HepG2 (cell line): Measurements from ENCODE around the gene TFB1M. TPM values are rescaled to one million over a fixed set of nuclear protein-coding genes. Genes with fewer than 3 reads are reported as not detected.

ENCODE experiments used
- ATAC-seq: fragments of 200-7000 bp; cut with Tn5 transposase; 3 replicates; pipeline ENCODE4 v1.9.1; 2020; ENCODE audit warnings: mild to moderate bottlenecking, moderate library complexity
- BruUV-seq: library from RNA; stranded (reverse); fragments of 400-500 nt; replicated peaks from 2 replicates; lab custom pipeline; 2021; lab: Mats Ljungman, UMichigan
- CTCF ChIA-PET: fragments of 300-600 bp; formaldehyde crosslinking; extraction: SDS; loops from one replicate; lab custom pipeline; 2021; ENCODE audit warnings: low total read pairs, inconsistent platforms, low intra/inter-chr PET ratio; lab: Yijun Ruan, JAX
- POLR2A ChIA-PET: fragments of 350-600 bp; sonication (Branson Sonifier 250); formaldehyde crosslinking; loops from one replicate; lab custom pipeline; 2020; ENCODE audit warnings: antibody characterized with exemption, inconsistent platforms; lab: Yijun Ruan, JAX
- DNase-seq: peaks from one replicate; pipeline ENCODE4 v3.0.0-alpha.2; 2015; ENCODE audit warnings: low spot score
- FAIRE-seq: peaks from 3 replicates; lab custom pipeline; 2011; peaks lifted over from hg19 to GRCh38; lab: Jason Lieb, UNC
- H2AFZ ChIP-seq: one replicate; pipeline ENCODE4 v1.6.1; 2011; ENCODE audit warnings: low read length, inconsistent platforms
- H3K27ac ChIP-seq: fragments of 300-600 bp; 3 replicates; pipeline ENCODE4 v1.8.0; 2011; ENCODE audit warnings: mixed run types, mild to moderate bottlenecking, mixed read lengths, low read length, inconsistent platforms; ENCODE audit not compliant: insufficient read depth; ENCODE audit errors: extremely low read length
- H3K27me3 ChIP-seq, 2 experiments: fragments of 200-600 bp in 1 of 2; 2 replicates in 1 of 2; 3 replicates in 1 of 2; pipeline versions ENCODE4 v1.6.0 to v1.8.0; 2011; ENCODE audit warnings: low read length in 2 of 2, mild to moderate bottlenecking in 2 of 2, moderate library complexity in 2 of 2, inconsistent platforms in 1 of 2; ENCODE audit not compliant: insufficient read depth in 2 of 2, control insufficient read depth in 1 of 2
- H3K36me3 ChIP-seq, 2 experiments: fragments of 200-600 bp in 1 of 2; replicated peaks in 1 of 2; 2 replicates in 1 of 2; 3 replicates in 1 of 2; pipeline versions ENCODE4 v1.5.1 to v1.8.0; 2011; ENCODE audit warnings: low read length in 2 of 2, inconsistent platforms in 1 of 2; ENCODE audit not compliant: insufficient read depth in 2 of 2, control insufficient read depth in 1 of 2
- H3K4me1 ChIP-seq: 2 replicates; pipeline ENCODE4 v1.5.1; 2012; ENCODE audit warnings: low read length, inconsistent platforms; ENCODE audit not compliant: insufficient read depth
- H3K4me2 ChIP-seq: 2 replicates; pipeline ENCODE4 v1.6.0; 2011; ENCODE audit warnings: low read depth, low read length, inconsistent platforms
- H3K4me3 ChIP-seq, 3 experiments: fragments of 200-600 bp in 1 of 3; sonication (generic), shearing (Covaris generic) in 1 of 3; replicated peaks in 1 of 3; 2 replicates each; pipeline ENCODE4 v1.5.1; 2011 to 2016; ENCODE audit warnings: low read length in 3 of 3, inconsistent platforms in 2 of 3, low read depth in 2 of 3, mild to moderate bottlenecking in 2 of 3, control low read depth in 1 of 3, mixed read lengths in 1 of 3; ENCODE audit not compliant: insufficient read depth in 1 of 3
- H3K79me2 ChIP-seq: one replicate; pipeline ENCODE4 v1.6.1; 2011; ENCODE audit warnings: low read length, inconsistent platforms; ENCODE audit not compliant: insufficient read depth
- H3K9ac ChIP-seq: 2 replicates; pipeline ENCODE4 v1.6.0; 2011; ENCODE audit warnings: mild to moderate bottlenecking, low read depth, low read length, inconsistent platforms; ENCODE audit not compliant: insufficient read depth
- H3K9me3 ChIP-seq: 2 replicates; pipeline ENCODE4 v1.5.1; 2012; ENCODE audit warnings: mild to moderate bottlenecking, low read length
- H4K20me1 ChIP-seq: 2 replicates; pipeline ENCODE4 v1.6.0; 2011; ENCODE audit warnings: inconsistent platforms, mild to moderate bottlenecking, low read length, moderate library complexity; ENCODE audit not compliant: insufficient read depth
- AGO2 ChIP-seq: fragments of 200-400 bp; formaldehyde crosslinking; optimal IDR thresholded peaks from 2 replicates; pipeline ENCODE3; 2017; ENCODE audit warnings: mild to moderate bottlenecking, low read depth, low read length, moderate library complexity
- ETV6 ChIP-seq: sonication (generic); formaldehyde crosslinking; conservative IDR thresholded peaks from 2 replicates; pipeline ENCODE4 v1.4.0; 2020; ENCODE audit warnings: missing genetic modification reagents
- FOXA3 ChIP-seq: IDR thresholded peaks from 2 replicates; pipeline ENCODE4 v1.6.1; 2016; ENCODE audit warnings: missing genetic modification reagents, missing compliant biosample characterization
- HHEX ChIP-seq: IDR thresholded peaks from 2 replicates; pipeline ENCODE4 v1.6.1; 2016; ENCODE audit warnings: control low read depth
- MLLT10 ChIP-seq: sonication (generic); formaldehyde crosslinking; IDR thresholded peaks from 2 replicates; pipeline ENCODE4 v1.4.0; 2020; ENCODE audit warnings: missing genetic modification reagents
- NFE2 ChIP-seq: sonication (generic); formaldehyde crosslinking; IDR thresholded peaks from 2 replicates; pipeline ENCODE4 v1.4.0; 2020; ENCODE audit warnings: missing genetic modification reagents
- NFE2L2 ChIP-seq: fragments of 150-350 bp; IDR thresholded peaks from 2 replicates; pipeline ENCODE4 v1.6.1; 2014; ENCODE audit warnings: low read length
- NONO ChIP-seq, 2 experiments: fragments of 450-650 bp in 1 of 2; sonication (generic) in 1 of 2; formaldehyde crosslinking in 1 of 2; IDR thresholded peaks in 1 of 2; conservative IDR thresholded peaks in 1 of 2; 2 replicates each; pipeline versions ENCODE4 v1.6.1 to v1.8.0; 2017 to 2022; ENCODE audit warnings: mild to moderate bottlenecking in 1 of 2, missing genetic modification reagents in 1 of 2, moderate library complexity in 1 of 2
- POLR2A ChIP-seq, 2 experiments: IDR thresholded peaks; 2 replicates each; pipeline ENCODE4 v1.6.1; 2011; ENCODE audit warnings: low read depth in 2 of 2, low read length in 2 of 2, mild to moderate bottlenecking in 1 of 2, moderate library complexity in 1 of 2; ENCODE audit not compliant: insufficient read depth in 1 of 2
- POLR2AphosphoS2 ChIP-seq: IDR thresholded peaks from 2 replicates; pipeline ENCODE4 v1.6.1; 2011; ENCODE audit warnings: low read depth, low read length, improper control_type of control experiment
- POLR2AphosphoS5 ChIP-seq: IDR thresholded peaks from 2 replicates; pipeline ENCODE4 v1.6.1; 2012; ENCODE audit warnings: low read depth, low read length
- RAD51 ChIP-seq: fragments of 450-650 bp; IDR thresholded peaks from 2 replicates; pipeline ENCODE4 v1.6.1; 2016; ENCODE audit warnings: borderline replicate concordance
- RBFOX2 ChIP-seq: fragments of 200-400 bp; formaldehyde crosslinking; IDR thresholded peaks from 2 replicates; pipeline ENCODE4 v1.6.1; 2017; ENCODE audit warnings: low read depth, mild to moderate bottlenecking, low read length
- RFX3 ChIP-seq: IDR thresholded peaks from 2 replicates; pipeline ENCODE4 v1.6.1; 2016; ENCODE audit warnings: missing biosample characterization, missing genetic modification reagents
- TOPORS ChIP-seq: sonication (generic); formaldehyde crosslinking; IDR thresholded peaks from 2 replicates; pipeline ENCODE4 v1.8.0; 2023; ENCODE audit warnings: mild to moderate bottlenecking, missing genetic modification reagents
- UBTF ChIP-seq: sonication (generic); formaldehyde crosslinking; IDR thresholded peaks from 2 replicates; pipeline ENCODE4 v1.4.0; 2020; ENCODE audit warnings: mild to moderate bottlenecking, missing genetic modification reagents
- ZBTB3 ChIP-seq: sonication (generic); formaldehyde crosslinking; IDR thresholded peaks from 2 replicates; pipeline ENCODE4 v1.4.0; 2020; ENCODE audit warnings: low read depth, mild to moderate bottlenecking, moderate library complexity, missing genetic modification reagents, borderline replicate concordance
- ZBTB4 ChIP-seq: sonication (generic); formaldehyde crosslinking; IDR thresholded peaks from 2 replicates; pipeline ENCODE4 v1.4.0; 2020; ENCODE audit warnings: missing genetic modification reagents, mild to moderate bottlenecking, borderline replicate concordance
- ZNF160 ChIP-seq: sonication (generic); formaldehyde crosslinking; IDR thresholded peaks from 2 replicates; pipeline ENCODE4 v1.8.0; 2022; ENCODE audit warnings: mild to moderate bottlenecking, inconsistent platforms, missing genetic modification reagents
- ZNF230 ChIP-seq: sonication (generic); formaldehyde crosslinking; IDR thresholded peaks from 2 replicates; pipeline ENCODE4 v1.4.0; 2020; ENCODE audit warnings: mild to moderate bottlenecking, missing genetic modification reagents
- ZNF841 ChIP-seq: sonication (generic); formaldehyde crosslinking; IDR thresholded peaks from 2 replicates; pipeline ENCODE4 v1.8.1; 2023; ENCODE audit warnings: missing genetic modification reagents, borderline replicate concordance
- in situ Hi-C: cut with HindIII; loops from 2 replicates; pipeline ENCODE4 v1.10.0; 2017; ENCODE audit warnings: low pct_unique_long_range_greater_than_20kb; ENCODE audit not compliant: extremely low pct_ligation_motif_present
- intact Hi-C: fragments of 100-400 bp; cut with micrococcal nuclease; formaldehyde crosslinking; loops from one replicate; pipeline ENCODE4 v1.10.0; 2022; ENCODE audit not compliant: unreplicated experiment
- polyA plus RNA-seq, 8 experiments: library from polyadenylated mRNA; depleted of rRNA in 3 of 8; stranded (reverse) in 7 of 8; unstranded in 1 of 8; fragments of >200 nt; fragmentation: Illumina TruSeq in 4 of 8; extraction: Trizol in 4 of 8; gene quantifications; 2 replicates each; pipeline versions ENCODE4 v1.2.1 to v1.2.3, GENCODE V29; 2011 to 2016; ENCODE audit warnings: low read depth in 4 of 8, missing spikeins in 1 of 8, mixed read lengths in 1 of 8; ENCODE audit not compliant: insufficient read depth in 1 of 8
- total RNA-seq, 5 experiments: library from RNA; depleted of rRNA; stranded (reverse); fragments of >200 nt; fragmentation: Illumina TruSeq; extraction: Trizol; gene quantifications; 2 replicates each; pipeline ENCODE4 v1.2.3, GENCODE V29; 2016; ENCODE audit warnings: low read depth in 1 of 5

Gene TFB1M
- total and polyA plus RNA-seq, 2 of the 13 experiments (the other 11 are each of a cell fraction or from before 2014, with no cell fraction given) = 91.4 to 122 TPM

GRCh38 chr6:155324993-155325392 lies 10.7 kb upstream of the TFB1M start:
- ChIA-PET POLR2A (interaction anchor here (7.7 kb wide), 1 partner anchor 10 kb away, joined by 155 read pairs; the partner anchor contains the start of gene TFB1M), CTCF (no interaction called here)
- H2AFZ ChIP-seq = no peak overlapping the region
- peak overlapping the region; percentile 100; the same call in 1 of the 2 replicates for H3K9ac ChIP-seq
- no peak for DNase-seq
- H3K27ac ChIP-seq = peak overlapping the region; percentile 100
- intact Hi-C loops = no loop called here
- peaks cover 39% of the 10 kb centered on the region for H3K79me2 ChIP-seq
- no peak for FAIRE-seq
- no peaks in the 10 kb centered on the region; a peak in 1 of 5 replicates for H3K27me3 ChIP-seq
- no peaks in the 10 kb centered on the region for H4K20me1 ChIP-seq
- no peaks in the 10 kb centered on the region for H3K9me3 ChIP-seq
- H3K4me3 ChIP-seq = peak overlapping the region; percentile 13 to 62 (median 39); a peak in 4 of 6 replicates
- no TSS peak for BruUV-seq
- ATAC-seq = no peak
- H3K4me2 ChIP-seq = peak overlapping the region; percentile 88
- H3K4me1 ChIP-seq = peaks cover 56% of the 10 kb centered on the region
- in situ Hi-C loops = loop anchor here (5.0 to 10.0 kb wide), 5 partner anchors 77 to 440 kb away; no protein-coding TSS in a partner anchor
- 0 out of 5 replicates have a peak, but pooled peaks cover 0 to 2% of the 10 kb centered on the region in 2 experiments for H3K36me3 ChIP-seq
- no peak for TF ChIP-seq ZBTB3
- TF ChIP-seq NFE2L2 = no peak
- TF ChIP-seq NONO (IDR thresholded peaks at IDR 0.05) = no peak
- TF ChIP-seq NONO (CRISPR knock-in tag; conservative IDR thresholded peaks at IDR 0.05) = 0 out of 2 replicates have a peak, but pooled peaks have one; percentile 9
- TF ChIP-seq RFX3 (CRISPR knock-in tag) = no peak
- peak; percentile 72 for TF ChIP-seq POLR2AphosphoS5
- TF ChIP-seq ZNF230 (CRISPR knock-in tag) = no peak
- TF ChIP-seq RBFOX2 = peak; percentile 80
- TF ChIP-seq UBTF (CRISPR knock-in tag) = no peak
- no peak for TF ChIP-seq ZBTB4 (CRISPR knock-in tag)
- peak; percentile 53; the same call in 1 of the 2 replicates for TF ChIP-seq POLR2AphosphoS2
- no peak for TF ChIP-seq ETV6 (CRISPR knock-in tag)
- TF ChIP-seq NFE2 = no peak
- no peak for TF ChIP-seq TOPORS (CRISPR knock-in tag)
- TF ChIP-seq AGO2 = peak; percentile 90
- TF ChIP-seq ZNF841 = peak; percentile 8; the same call in 1 of the 2 replicates
- no peak for TF ChIP-seq MLLT10 (CRISPR knock-in tag)
- no peak for TF ChIP-seq RAD51
- no peak for TF ChIP-seq ZNF160 (CRISPR knock-in tag)
- TF ChIP-seq POLR2A (IDR thresholded peaks at IDR 0.05; ENCODE audit: insufficient read depth in 1 of 2, low read depth in 2 of 2, low read length in 2 of 2) = peak in 1 of 2 experiments; percentile 43; a peak in 1 of 4 replicates
- no peak for TF ChIP-seq FOXA3 (CRISPR knock-in tag)
- no peak for TF ChIP-seq HHEX (CRISPR knock-in tag)
